Cardiac muscle cell (in vitro differentiated cells and primary cell): ENCODE results near the gene SLC30A7. TPM values are rescaled to one million over a fixed set of nuclear protein-coding genes. Genes with fewer than 3 reads are reported as not detected.
A peak's percentile ranks its signal among the peaks of the same experiment; 100 is the strongest.

ENCODE experiments used
- DNase-seq, 2 donors: peaks; one replicate each; pipeline versions ENCODE4 v3.0.0 to v3.0.0-alpha.2; 2010 to 2017; ENCODE audit warnings: low read depth in 1 of 2, low spot score in 1 of 2
- H3K27ac ChIP-seq: fragments of 200-600 bp; sonication (generic); 2 replicates; pipeline ENCODE4 v1.5.1; 2016
- H3K27me3 ChIP-seq: fragments of 200-600 bp; sonication (generic); 2 replicates; pipeline ENCODE4 v1.6.0; 2016; ENCODE audit warnings: control low read depth
- H3K36me3 ChIP-seq: fragments of 200-600 bp; sonication (generic); 2 replicates; pipeline ENCODE4 v1.5.1; 2016; ENCODE audit warnings: control low read depth
- H3K4me1 ChIP-seq: fragments of 200-600 bp; sonication (generic); 2 replicates; pipeline ENCODE4 v1.8.1; 2017; ENCODE audit warnings: low read depth, mild to moderate bottlenecking, mixed run types
- H3K4me3 ChIP-seq: fragments of 200-600 bp; sonication (generic); 2 replicates; pipeline ENCODE4 v1.5.1; 2016; ENCODE audit warnings: mild to moderate bottlenecking
- H3K9me3 ChIP-seq: fragments of 200-600 bp; sonication (generic); 2 replicates; pipeline ENCODE4 v1.5.1; 2017; ENCODE audit warnings: low read depth, mild to moderate bottlenecking, control low read depth
- polyA plus RNA-seq: library from polyadenylated mRNA; unstranded; fragments of >200 nt; fragmentation: Nextera tagmentation; extraction: Ambion mirVana; gene quantifications from 2 replicates; pipeline ENCODE4 v1.2.1, GENCODE V29; 2016
- total RNA-seq: library from RNA; depleted of rRNA; stranded (reverse); fragments of >200 nt; gene quantifications from 2 replicates; pipeline ENCODE4 v1.2.3, GENCODE V29; 2016
- TF ChIP-seq, protein P1 (sequence below): IDR thresholded peaks from 2 replicates; pipeline ENCODE4 v1.5.1; 2012; ENCODE audit warnings: low read depth, mild to moderate bottlenecking, low read length

Gene SLC30A7
- total and polyA plus RNA-seq, 2 experiments from 2014 or later = 5.3 to 6.9 TPM

DNA sequence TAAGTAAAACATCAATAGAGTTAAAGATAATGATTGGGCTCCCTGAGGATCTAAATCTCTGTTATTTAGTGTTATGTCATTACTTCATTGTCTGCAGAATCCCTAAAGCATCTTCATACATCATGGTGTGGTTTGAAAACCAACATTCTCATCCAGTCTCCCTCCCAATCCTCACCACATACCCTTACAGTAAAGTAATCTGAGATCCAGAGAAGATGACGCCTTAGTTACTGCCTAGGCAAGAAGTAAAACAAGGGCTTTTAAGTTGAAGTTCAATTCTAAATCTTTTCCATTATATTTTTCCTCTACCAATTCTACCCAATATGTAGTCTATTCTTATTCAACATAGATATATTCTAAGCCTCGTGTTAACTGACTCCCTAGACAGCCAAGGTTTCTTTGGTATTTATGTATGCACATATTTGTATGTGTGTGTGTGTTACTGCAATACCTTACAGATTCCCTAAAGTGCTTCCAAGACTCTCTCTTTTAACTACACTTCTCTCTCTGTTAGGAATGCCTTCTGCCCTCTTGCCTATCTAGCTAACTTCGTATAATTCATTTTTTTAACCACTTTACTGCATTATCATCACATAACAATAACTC lies 112.4 kb downstream of the SLC30A7 start:
- Histone ChIP-seq H3K4me1 (peaks cover 10% of the 10 kb centered on the region), H3K36me3 (peaks cover 8% of the 10 kb centered on the region), H3K4me3 (no peak overlapping the region), H3K9me3 (no peaks in the 10 kb centered on the region), H3K27me3 (no peaks in the 10 kb centered on the region), H3K27ac (no peak overlapping the region)
- TF ChIP-seq, protein P1, sequence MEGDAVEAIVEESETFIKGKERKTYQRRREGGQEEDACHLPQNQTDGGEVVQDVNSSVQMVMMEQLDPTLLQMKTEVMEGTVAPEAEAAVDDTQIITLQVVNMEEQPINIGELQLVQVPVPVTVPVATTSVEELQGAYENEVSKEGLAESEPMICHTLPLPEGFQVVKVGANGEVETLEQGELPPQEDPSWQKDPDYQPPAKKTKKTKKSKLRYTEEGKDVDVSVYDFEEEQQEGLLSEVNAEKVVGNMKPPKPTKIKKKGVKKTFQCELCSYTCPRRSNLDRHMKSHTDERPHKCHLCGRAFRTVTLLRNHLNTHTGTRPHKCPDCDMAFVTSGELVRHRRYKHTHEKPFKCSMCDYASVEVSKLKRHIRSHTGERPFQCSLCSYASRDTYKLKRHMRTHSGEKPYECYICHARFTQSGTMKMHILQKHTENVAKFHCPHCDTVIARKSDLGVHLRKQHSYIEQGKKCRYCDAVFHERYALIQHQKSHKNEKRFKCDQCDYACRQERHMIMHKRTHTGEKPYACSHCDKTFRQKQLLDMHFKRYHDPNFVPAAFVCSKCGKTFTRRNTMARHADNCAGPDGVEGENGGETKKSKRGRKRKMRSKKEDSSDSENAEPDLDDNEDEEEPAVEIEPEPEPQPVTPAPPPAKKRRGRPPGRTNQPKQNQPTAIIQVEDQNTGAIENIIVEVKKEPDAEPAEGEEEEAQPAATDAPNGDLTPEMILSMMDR = no peak
- DNase-seq = no peak

DNA sequence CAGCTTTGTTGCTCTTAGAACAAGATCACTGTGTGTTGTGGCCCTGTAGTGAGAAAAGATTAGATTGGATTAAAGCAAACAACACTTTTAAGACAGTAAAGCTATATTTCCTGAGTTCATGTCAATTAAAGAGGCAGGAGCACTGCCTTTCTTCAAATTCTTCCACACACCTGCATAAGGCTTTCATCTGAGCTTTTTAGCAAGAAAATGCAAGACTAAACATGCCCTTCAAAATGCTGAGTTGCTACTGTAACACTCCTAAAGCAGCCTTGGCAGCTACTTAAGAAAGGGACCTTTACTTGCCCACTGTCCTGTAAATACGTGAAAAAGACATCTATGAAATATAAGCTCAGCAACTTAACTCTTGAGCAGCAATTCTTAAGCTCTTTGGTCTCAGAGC lies 117.9 kb downstream of the SLC30A7 start:
- DNase-seq = no peak

DNA sequence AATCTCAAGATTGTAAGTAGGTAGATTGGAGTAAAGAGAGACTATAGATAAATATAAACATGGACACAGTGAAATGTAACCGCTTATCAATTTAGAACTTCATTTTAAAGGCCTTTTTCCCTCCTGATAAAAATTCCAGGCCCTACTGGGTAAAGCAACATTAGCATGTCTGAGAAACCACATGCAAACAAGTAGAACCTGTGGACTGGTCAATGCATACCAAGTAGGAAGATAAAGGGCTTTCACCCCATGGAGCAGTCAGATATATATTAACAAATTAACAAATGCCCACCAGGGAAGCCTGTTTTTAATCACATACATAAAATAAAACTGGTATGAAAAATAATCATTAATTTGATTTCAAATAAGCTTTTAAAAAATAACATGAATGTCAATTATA lies 121.6 kb downstream of the SLC30A7 start:
- Histone ChIP-seq H3K27me3 (no peaks in the 10 kb centered on the region), H3K4me1 (no peaks in the 10 kb centered on the region), H3K27ac (no peak overlapping the region), H3K36me3 (peaks cover 11% of the 10 kb centered on the region), H3K4me3 (no peak overlapping the region), H3K9me3 (no peaks in the 10 kb centered on the region)
- TF ChIP-seq, protein P1 = no peak
- DNase-seq = no peak

More for the DNA sequence above, 117.9 kb downstream of the SLC30A7 start:
- Histone ChIP-seq H3K27ac (no peak overlapping the region), H3K9me3 (no peaks in the 10 kb centered on the region), H3K4me1 (peaks cover 10% of the 10 kb centered on the region), H3K27me3 (no peaks in the 10 kb centered on the region), H3K36me3 (peaks cover 8% of the 10 kb centered on the region), H3K4me3 (no peak overlapping the region)
- TF ChIP-seq, protein P1 = no peak

DNA sequence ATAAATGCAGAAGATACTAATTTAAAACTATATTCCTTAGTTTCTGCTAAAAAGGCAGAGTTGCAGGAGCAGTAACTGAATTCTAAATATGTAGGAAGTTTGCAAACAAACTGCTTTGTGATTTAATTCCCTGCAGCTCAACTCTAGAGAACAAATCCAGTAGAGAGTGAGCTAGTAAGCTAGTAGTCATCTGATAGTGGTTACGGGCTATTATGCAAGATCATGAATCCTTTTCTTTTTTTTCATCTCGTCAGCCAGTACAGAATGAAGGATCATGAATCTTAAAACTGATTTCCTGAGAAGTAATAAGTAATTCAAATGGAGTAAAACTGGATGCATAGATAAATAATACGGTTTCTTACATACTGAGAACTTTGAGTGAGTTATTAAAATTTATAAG lies 126.4 kb downstream of the SLC30A7 start:
- H3K36me3 ChIP-seq = peaks cover 11% of the 10 kb centered on the region
- H3K27ac ChIP-seq = no peak overlapping the region
- TF ChIP-seq, protein P1 = no peak
- H3K4me1 ChIP-seq = peaks cover 11% of the 10 kb centered on the region
- peak in 1 of 2 donors; percentile 71 for DNase-seq
- H3K27me3 ChIP-seq = no peaks in the 10 kb centered on the region
- no peak overlapping the region for H3K4me3 ChIP-seq
- H3K9me3 ChIP-seq = no peaks in the 10 kb centered on the region

DNA sequence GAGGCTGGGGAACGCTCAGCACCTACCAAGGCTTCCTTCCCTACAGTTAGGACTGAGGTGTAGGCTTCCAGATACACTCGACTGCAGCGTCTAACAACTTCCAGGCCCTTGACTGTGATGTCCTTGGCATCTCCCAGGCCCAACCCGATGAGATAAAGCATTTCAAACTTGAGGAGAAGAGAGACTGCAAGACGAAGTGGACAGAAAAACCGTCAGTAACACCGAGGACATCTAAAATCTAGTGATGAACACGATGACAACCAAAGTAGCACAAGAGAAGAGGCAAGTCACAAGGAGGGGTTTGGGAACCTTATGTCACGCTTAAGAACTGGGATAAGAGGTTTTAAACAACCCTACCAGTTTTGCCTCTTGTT lies 129.4 kb downstream of the SLC30A7 start:
- TF ChIP-seq, protein P1 = no peak
- H3K27ac ChIP-seq = peak overlapping the region; percentile 92
- peaks cover 11% of the 10 kb centered on the region for H3K4me1 ChIP-seq
- H3K27me3 ChIP-seq = no peaks in the 10 kb centered on the region
- H3K4me3 ChIP-seq = peak overlapping the region; percentile 63
- peak; percentile 30 to 40 for DNase-seq
- H3K36me3 ChIP-seq = peaks cover 11% of the 10 kb centered on the region
- no peaks in the 10 kb centered on the region for H3K9me3 ChIP-seq
